HG03196 (cell line): Measurements from ENCODE around the gene ASRGL1.
"Not testable (repeated sequence)": the region's sequence is repeated elsewhere in the genome, so short reads cannot be mapped to it uniquely, and the experiment has no call there.

Experiments used
- ATAC-seq: cut with Tn5 transposase; IDR thresholded peaks from one replicate; pipeline ENCODE4 v1.9.1; 2021; ENCODE audit not compliant: unreplicated experiment

Gene ASRGL1

DNA sequence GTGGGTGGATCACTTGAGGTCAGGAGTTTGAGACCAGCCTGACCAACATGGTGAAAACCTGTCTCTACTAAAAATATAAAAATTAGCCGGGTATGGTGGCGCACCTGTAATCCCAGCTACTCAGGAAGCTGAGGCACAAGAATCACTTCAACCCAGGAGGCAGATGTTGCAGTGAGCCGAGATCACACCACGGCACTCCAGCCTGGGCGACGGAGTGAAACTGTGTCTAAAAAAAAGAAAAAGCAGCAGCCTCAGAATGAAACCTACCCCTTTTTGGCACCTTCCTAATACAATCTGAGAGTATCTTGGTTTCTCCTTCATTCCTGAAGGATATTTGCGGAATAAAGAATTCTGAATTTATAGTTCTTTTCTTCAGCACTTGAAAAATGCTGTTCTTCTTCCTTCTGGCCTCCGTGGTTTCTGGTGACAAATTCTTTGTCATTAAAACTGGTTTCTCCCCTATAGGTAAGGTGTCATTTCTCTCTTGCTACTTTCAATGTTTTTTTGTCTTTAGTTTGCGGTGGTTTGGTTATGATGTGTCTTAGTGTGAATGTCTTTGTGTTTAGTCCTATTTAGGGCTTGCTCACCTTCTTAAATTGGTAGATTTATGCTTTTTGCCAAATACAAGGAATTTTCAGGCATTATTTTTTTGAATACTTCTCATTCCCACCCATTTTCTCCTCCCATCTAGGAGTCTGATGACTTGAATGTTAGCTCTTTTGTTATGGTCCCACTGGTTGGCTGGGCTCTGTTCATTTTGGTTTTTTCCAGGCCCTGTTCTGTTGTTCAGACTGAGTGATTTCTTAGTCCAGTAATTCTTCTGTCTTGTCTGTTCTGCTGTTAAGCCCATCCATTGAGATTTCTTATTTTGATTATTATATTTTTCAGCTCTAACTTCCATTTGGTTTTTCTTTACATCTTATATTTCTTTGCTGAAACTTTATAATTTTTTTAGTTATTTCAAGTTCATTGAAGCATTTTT, 15.4 kb downstream of the ASRGL1 start:
- no peak for ATAC-seq

- no peak for ATAC-seq
Measured at GRCh38 chr11:62353841-62354240, 16.6 kb downstream of the ASRGL1 start.

- ATAC-seq, result no peak
Measured at GRCh38 chr11:62358273-62358672, 21.0 kb downstream of the ASRGL1 start.

- ATAC-seq, result no peak
Measured at GRCh38 chr11:62359475-62359874, 22.2 kb downstream of the ASRGL1 start.

GRCh38 chr11:62360685-62361084, 23.4 kb downstream of the ASRGL1 start:
- no peak for ATAC-seq

GRCh38 chr11:62368861-62369477, 31.7 kb downstream of the ASRGL1 start:
- not testable (repeated sequence) for ATAC-seq

DNA sequence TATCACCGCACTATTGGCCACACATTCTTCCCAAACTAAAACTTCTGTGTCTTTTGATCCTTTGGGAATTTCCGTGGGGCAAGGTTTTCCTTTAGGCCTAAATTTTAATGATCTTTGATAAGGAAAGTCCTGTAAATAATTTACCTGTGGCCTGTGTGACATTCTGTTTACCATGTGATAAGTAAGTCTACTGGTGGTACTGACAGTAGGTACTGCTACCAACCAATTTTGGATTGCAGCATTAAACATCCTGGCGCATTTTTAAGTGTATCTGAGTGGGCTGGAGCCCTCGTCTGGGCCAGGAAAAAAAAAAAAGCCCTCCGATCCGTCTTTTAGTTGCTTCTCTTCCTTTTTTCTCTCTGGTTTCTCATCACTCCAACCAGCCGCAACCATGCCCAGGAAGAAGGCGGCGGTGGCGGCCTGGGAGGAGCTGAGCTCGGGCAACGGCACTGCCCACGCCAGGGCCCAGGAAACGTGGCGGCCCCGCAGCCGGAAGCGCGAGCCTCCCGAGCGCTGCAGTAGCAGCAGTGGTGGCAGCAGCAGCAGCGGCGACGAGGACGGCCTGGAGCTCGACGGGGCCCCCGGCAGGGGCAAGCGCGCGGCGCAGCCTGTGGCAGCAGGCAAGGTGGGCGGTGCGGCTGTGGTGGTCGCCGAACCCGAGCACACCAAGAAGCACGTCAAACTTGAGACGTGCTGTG, 33.6 kb downstream of the ASRGL1 start:
- no peak for ATAC-seq

- ATAC-seq, result no peak
Measured at GRCh38 chr11:62372871-62373270, 35.6 kb downstream of the ASRGL1 start.

GRCh38 chr11:62373464-62374119, 36.3 kb downstream of the ASRGL1 start:
- no peak for ATAC-seq

GRCh38 chr11:62374801-62375200, 37.6 kb downstream of the ASRGL1 start:
- ATAC-seq, result no peak

GRCh38 chr11:62378459-62379063, 41.3 kb downstream of the ASRGL1 start:
- ATAC-seq, result not testable (repeated sequence)

- not testable (repeated sequence) for ATAC-seq
Measured at GRCh38 chr11:62379586-62379985, 42.3 kb downstream of the ASRGL1 start.

DNA sequence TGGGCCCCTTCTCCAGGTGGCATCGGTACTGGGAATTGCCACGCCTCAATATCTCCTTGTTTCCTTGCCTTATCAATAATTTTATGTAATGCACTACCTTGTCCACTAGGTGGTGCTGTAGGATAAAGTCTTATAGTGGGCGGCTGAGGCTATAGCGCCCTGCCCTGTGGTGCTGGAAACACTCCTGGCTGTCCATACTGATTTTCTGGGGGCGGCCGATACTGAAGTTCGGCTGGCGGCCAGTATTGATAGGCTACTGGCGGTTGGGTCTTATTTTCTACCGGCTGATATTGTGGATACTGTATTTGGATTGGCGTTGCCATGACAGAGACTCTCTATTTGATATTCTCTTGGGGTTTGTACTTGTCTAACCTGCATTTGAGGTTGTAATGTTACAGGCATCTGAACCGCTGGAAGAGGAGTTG, 43.6 kb downstream of the ASRGL1 start:
- ATAC-seq, result not testable (repeated sequence)

GRCh38 chr11:62383822-62384221, 46.6 kb downstream of the ASRGL1 start:
- no peak for ATAC-seq

- not testable (repeated sequence) for ATAC-seq
Measured at GRCh38 chr11:62386083-62386482, 48.8 kb downstream of the ASRGL1 start.

DNA sequence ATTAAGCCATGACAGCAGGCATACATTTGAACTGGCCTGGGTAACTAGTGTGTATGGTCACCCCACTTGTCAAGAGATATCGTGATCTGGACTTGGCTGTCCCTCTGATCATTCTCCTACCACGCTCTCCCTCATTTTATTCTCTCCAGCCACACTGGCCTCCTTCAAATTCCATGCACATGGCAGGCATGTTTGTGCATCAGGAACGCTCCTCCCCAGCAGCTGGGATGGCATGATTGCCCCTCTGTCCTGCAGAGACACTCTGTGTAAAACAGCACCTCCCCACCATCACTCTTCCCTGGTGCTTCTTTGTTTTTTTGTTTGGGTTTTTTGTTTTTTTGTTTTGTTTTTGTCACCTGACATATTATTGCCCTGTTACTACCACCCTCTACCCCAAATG, 50.1 kb downstream of the ASRGL1 start:
- no peak for ATAC-seq

DNA sequence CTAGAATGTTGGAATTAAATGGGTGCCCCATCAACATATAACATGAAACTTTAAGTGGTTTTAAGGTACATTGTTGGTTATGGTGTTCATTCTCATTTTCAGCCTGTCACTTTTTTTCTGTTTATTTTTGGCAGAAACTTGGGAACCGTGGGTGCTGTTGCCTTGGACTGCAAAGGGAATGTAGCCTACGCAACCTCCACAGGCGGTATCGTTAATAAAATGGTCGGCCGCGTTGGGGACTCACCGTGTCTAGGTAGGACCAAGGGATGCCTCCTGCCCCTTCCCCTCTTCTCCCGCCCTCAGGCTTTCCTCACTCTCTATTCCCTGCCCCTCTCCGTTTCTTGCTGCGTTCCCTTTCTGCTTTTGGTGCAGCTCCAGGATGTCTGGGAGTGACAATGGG, 51.8 kb downstream of the ASRGL1 start:
- no peak for ATAC-seq

DNA sequence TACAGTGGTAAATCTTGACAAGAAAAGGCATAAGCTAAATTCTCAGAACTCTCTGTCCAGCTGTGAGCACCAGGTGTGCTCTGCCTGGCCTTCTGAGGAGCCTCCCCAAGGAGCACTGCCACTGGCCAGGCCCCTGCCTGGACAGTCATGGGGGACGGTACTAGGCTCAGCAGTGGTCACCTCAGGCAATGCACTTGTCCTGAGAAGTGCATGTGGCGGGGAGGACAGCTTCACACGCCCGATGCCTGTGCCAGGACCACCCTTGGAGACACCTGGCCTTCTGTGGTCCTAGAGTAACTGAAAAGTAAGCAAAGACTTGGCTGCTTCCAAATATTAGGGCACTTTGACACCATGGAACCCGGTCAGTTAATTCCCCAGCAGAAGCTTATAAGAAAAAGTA, 53.0 kb downstream of the ASRGL1 start:
- no peak for ATAC-seq

GRCh38 chr11:62390722-62391121, 53.5 kb downstream of the ASRGL1 start:
- no peak for ATAC-seq

DNA sequence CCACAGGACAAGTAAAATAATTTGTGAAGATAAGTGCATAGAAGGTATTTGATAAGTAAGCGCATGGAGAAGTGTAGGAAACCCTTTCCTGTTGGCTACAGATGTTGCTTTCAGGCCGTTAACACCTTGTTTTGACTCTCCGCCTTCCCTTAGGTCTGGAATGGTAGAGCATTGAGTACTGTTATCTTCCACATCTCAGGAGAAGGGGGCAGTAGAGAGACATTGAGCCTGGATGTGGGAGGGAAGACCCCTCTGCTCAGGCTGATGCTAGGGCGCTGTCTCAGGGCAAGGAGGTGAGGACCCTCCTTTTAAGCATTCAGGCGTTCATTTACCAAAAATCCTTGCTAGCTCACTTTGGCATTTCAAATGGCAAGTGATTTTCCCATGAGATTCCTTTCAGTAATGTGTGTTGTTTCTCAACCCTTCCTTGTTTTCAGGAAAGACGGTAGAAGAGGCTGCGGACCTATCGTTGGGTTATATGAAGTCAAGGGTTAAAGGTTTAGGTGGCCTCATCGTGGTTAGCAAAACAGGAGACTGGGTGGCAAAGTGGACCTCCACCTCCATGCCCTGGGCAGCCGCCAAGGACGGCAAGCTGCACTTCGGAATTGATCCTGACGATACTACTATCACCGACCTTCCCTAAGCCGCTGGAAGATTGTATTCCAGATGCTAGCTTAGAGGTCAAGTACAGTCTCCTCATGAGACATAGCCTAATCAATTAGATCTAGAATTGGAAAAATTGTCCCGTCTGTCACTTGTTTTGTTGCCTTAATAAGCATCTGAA, 54.6 kb downstream of the ASRGL1 start:
- ATAC-seq, result no peak
